CD4-positive, alpha-beta T cell (primary cell): ENCODE results near the gene LRWD1. TPM values are rescaled to one million over a fixed set of nuclear protein-coding genes. Genes with fewer than 3 reads are reported as not detected.

Experiments
- ATAC-seq: fragments of 200-7000 bp; cut with Tn5 transposase; one replicate; pipeline ENCODE4 v1.10.0; 2022; ENCODE audit warnings: mild to moderate bottlenecking; ENCODE audit not compliant: poor library complexity
- CTCF ChIA-PET: fragments of 350-600 bp; sonication (Branson Sonifier 250); formaldehyde crosslinking; loops from one replicate; lab custom pipeline; 2021; ENCODE audit warnings: antibody characterized with exemption, inconsistent platforms; lab: Charles Lee
- POLR2A ChIA-PET: fragments of 350-600 bp; sonication (Branson Sonifier 250); formaldehyde crosslinking; loops from one replicate; lab custom pipeline; 2021; ENCODE audit warnings: antibody characterized with exemption, inconsistent platforms; lab: Charles Lee
- DNase-seq, 14 experiments: peaks; one replicate each; pipeline ENCODE4 v3.0.0-alpha.2; 2013 to 2020; ENCODE audit warnings: mixed read lengths in 2 of 14
- H3K27ac ChIP-seq, 2 donors: one replicate each; pipeline versions ENCODE4 v1.5.1 to v1.7.0; 2013; ENCODE audit warnings: low read length in 2 of 2, low read depth in 1 of 2, mild to moderate bottlenecking in 1 of 2
- H3K27me3 ChIP-seq, 2 experiments: 1 replicate in 1 of 2; 2 replicates in 1 of 2; pipeline versions ENCODE4 v1.6.1 to v1.7.0; 2013; ENCODE audit warnings: low read length in 2 of 2, control low read depth in 1 of 2, mild to moderate bottlenecking in 1 of 2, moderate library complexity in 1 of 2; ENCODE audit not compliant: insufficient read depth in 2 of 2, control insufficient read depth in 1 of 2
- H3K36me3 ChIP-seq: one replicate; pipeline ENCODE4 v1.6.1; 2013; ENCODE audit warnings: low read length, control low read depth; ENCODE audit not compliant: insufficient read depth
- H3K4me1 ChIP-seq: one replicate; pipeline ENCODE4 v1.6.1; 2013; ENCODE audit warnings: low read length, control low read depth; ENCODE audit not compliant: insufficient read depth
- H3K4me3 ChIP-seq: one replicate; pipeline ENCODE4 v1.5.1; 2013; ENCODE audit warnings: mild to moderate bottlenecking, low read length, moderate library complexity
- H3K9me3 ChIP-seq, 2 experiments: 1 replicate in 1 of 2; 2 replicates in 1 of 2; pipeline versions ENCODE4 v1.6.1 to v1.7.0; 2013; ENCODE audit warnings: low read length in 2 of 2, mild to moderate bottlenecking in 2 of 2, control low read depth in 1 of 2, moderate library complexity in 1 of 2; ENCODE audit not compliant: control insufficient read depth in 1 of 2, insufficient read depth in 1 of 2
- H3K27ac Mint-ChIP-seq: one replicate; pipeline ENCODE4 v1.8.0; 2020; ENCODE audit warnings: mixed read lengths
- H3K27me3 Mint-ChIP-seq: one replicate; pipeline ENCODE4 v1.8.0; 2021; ENCODE audit warnings: mixed read lengths
- H3K36me3 Mint-ChIP-seq: one replicate; pipeline ENCODE4 v1.8.0; 2021; ENCODE audit warnings: low read depth, mixed read lengths
- H3K4me1 Mint-ChIP-seq: one replicate; pipeline ENCODE4 v1.8.0; 2021; ENCODE audit warnings: low read depth, mixed read lengths
- H3K4me3 Mint-ChIP-seq: one replicate; pipeline ENCODE4 v1.8.0; 2020; ENCODE audit warnings: mild to moderate bottlenecking, mixed read lengths
- H3K9me3 Mint-ChIP-seq: one replicate; pipeline ENCODE4 v1.8.0; 2020; ENCODE audit warnings: mixed read lengths
- intact Hi-C, 2 experiments: fragments of 100-400 bp; cut with DNase I in 1 of 2; cut with micrococcal nuclease in 1 of 2; formaldehyde crosslinking; loops; one replicate each; pipeline versions ENCODE4 v1.15.1 to v1.9.0; 2023 to 2025; cut with DNase I, micrococcal nuclease
- total RNA-seq, 174 experiments: library from RNA in 2 of 174; stranded (reverse) in 2 of 174; gene quantifications; one replicate each; pipeline ENCODE4 v1.2.3 and lab custom pipeline; 2021 to 2026
- TF ChIP-seq, protein P1 (sequence below): fragments of 200-600 bp; IDR thresholded peaks from one replicate; pipeline ENCODE4 v1.8.0; 2022; ENCODE audit warnings: antibody characterized with exemption, mild to moderate bottlenecking

LRWD1 gene
- total RNA-seq, 2 experiments from 2014 or later, result 12.9 to 13.9 TPM

GRCh38 chr7:102426268-102427018 is 38.3 kb upstream of the LRWD1 start:
- Histone ChIP-seq H3K4me1 (peaks cover 82% of the 10 kb centered on the region), H3K9me3 (no peaks in the 10 kb centered on the region), H3K36me3 (peaks cover 8% of the 10 kb centered on the region), H3K27ac (peak overlapping the region; percentile 95 to 99), H3K27me3 (no peaks in the 10 kb centered on the region), H3K4me3 (peak overlapping the region; percentile 42)
- ATAC-seq, result peak; percentile 83
- Mint-ChIP-seq H3K9me3 (no peaks in the 10 kb centered on the region), H3K27ac (peak overlapping the region; percentile 100), H3K4me1 (peaks cover 64% of the 10 kb centered on the region), H3K4me3 (peak overlapping the region; percentile 86), H3K36me3 (peaks cover 36% of the 10 kb centered on the region), H3K27me3 (no peaks in the 10 kb centered on the region)
- ChIA-PET POLR2A (interaction anchor here (0.8 to 4.2 kb wide), 14 partner anchors 8 to 1997 kb away, joined by 3 to 111 read pairs (median 4); partner anchors contain the start of genes ALKBH4, LRWD1, MEPCE and PRKRIP1), CTCF (interaction anchor here (1.1 to 2.3 kb wide), 3 partner anchors 10 to 22 kb away, joined by 5 to 17 read pairs (median 7); no protein-coding TSS in a partner anchor)
- TF ChIP-seq, protein P1, sequence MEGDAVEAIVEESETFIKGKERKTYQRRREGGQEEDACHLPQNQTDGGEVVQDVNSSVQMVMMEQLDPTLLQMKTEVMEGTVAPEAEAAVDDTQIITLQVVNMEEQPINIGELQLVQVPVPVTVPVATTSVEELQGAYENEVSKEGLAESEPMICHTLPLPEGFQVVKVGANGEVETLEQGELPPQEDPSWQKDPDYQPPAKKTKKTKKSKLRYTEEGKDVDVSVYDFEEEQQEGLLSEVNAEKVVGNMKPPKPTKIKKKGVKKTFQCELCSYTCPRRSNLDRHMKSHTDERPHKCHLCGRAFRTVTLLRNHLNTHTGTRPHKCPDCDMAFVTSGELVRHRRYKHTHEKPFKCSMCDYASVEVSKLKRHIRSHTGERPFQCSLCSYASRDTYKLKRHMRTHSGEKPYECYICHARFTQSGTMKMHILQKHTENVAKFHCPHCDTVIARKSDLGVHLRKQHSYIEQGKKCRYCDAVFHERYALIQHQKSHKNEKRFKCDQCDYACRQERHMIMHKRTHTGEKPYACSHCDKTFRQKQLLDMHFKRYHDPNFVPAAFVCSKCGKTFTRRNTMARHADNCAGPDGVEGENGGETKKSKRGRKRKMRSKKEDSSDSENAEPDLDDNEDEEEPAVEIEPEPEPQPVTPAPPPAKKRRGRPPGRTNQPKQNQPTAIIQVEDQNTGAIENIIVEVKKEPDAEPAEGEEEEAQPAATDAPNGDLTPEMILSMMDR, result no peak
- peak in 13 of 14 experiments; percentile 35 to 86 (median 55) for DNase-seq
- intact Hi-C loops, result loop anchor here in 1 of 2 experiments (1.0 kb wide), 1 partner anchor 9 kb away; no protein-coding TSS in a partner anchor

DNA sequence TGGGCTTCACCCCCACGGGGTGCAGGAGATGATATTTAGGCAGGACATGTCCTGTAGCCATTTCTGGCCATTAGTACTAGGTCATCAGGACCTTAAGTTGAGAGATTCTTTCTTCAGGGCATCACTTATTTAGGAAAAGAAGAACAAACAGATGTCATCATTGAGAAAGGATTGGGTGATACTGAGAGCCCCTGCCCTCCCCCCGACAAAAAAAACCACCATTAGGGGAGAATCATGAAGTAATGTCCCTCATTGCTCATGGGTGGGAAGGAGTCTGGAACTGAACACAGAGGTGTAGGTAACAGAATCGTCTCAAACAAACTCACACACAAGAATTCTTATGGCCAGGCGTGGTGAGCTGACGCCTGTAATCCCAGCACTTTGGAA is 37.8 kb upstream of the LRWD1 start:
- peaks cover 37% of the 10 kb centered on the region for H3K36me3 Mint-ChIP-seq
- no peaks in the 10 kb centered on the region for H3K27me3 Mint-ChIP-seq
- H3K9me3 ChIP-seq, result no peaks in the 10 kb centered on the region
- H3K27me3 ChIP-seq, result no peaks in the 10 kb centered on the region
- peak overlapping the region; percentile 95 to 99 for H3K27ac ChIP-seq
- peak overlapping the region; percentile 86 for H3K4me3 Mint-ChIP-seq
- peaks cover 84% of the 10 kb centered on the region for H3K4me1 ChIP-seq
- H3K9me3 Mint-ChIP-seq, result no peaks in the 10 kb centered on the region
- intact Hi-C loops, result no loop called here
- peak in 2 of 14 experiments; percentile 43 to 48 for DNase-seq
- TF ChIP-seq, protein P1, result no peak
- peak overlapping the region; percentile 42 for H3K4me3 ChIP-seq
- peaks cover 5% of the 10 kb centered on the region for H3K36me3 ChIP-seq
- POLR2A ChIA-PET, result interaction anchor here (0.8 to 4.2 kb wide), 11 partner anchors 8 to 1998 kb away, joined by 3 to 111 read pairs (median 8); partner anchors contain the start of genes ALKBH4, LRWD1, MEPCE and PRKRIP1
- H3K27ac Mint-ChIP-seq, result peak overlapping the region; percentile 100
- CTCF ChIA-PET, result interaction anchor here (1.6 to 2.3 kb wide), 2 partner anchors 11 to 14 kb away, joined by 7 to 17 read pairs; no protein-coding TSS in a partner anchor
- ATAC-seq, result no peak
- peaks cover 70% of the 10 kb centered on the region for H3K4me1 Mint-ChIP-seq

- ATAC-seq, result no peak
- ChIA-PET POLR2A (interaction anchor here (1.2 to 6.6 kb wide), 2 partner anchors 14 to 17 kb away, joined by 4 to 61 read pairs; no protein-coding TSS in a partner anchor), CTCF (no interaction called here)
- Histone ChIP-seq H3K9me3 (no peaks in the 10 kb centered on the region), H3K4me3 (no peak overlapping the region), H3K36me3 (peaks cover 5% of the 10 kb centered on the region), H3K27me3 (no peaks in the 10 kb centered on the region), H3K4me1 (peaks cover 96% of the 10 kb centered on the region), H3K27ac (peak overlapping the region; percentile 74 to 92)
- intact Hi-C loops, result no loop called here
- H3K9me3 Mint-ChIP-seq, result no peaks in the 10 kb centered on the region
- no peak for DNase-seq
- H3K27ac Mint-ChIP-seq, result peak overlapping the region; percentile 100
- H3K36me3 Mint-ChIP-seq, result peaks cover 34% of the 10 kb centered on the region
- no peaks in the 10 kb centered on the region for H3K27me3 Mint-ChIP-seq
- peak overlapping the region; percentile 51 for H3K4me3 Mint-ChIP-seq
- TF ChIP-seq, protein P1, result no peak
- peaks cover 72% of the 10 kb centered on the region for H3K4me1 Mint-ChIP-seq
Observed at GRCh38 chr7:102429141-102429899, 35.5 kb upstream of the LRWD1 start.
